A549 (cell line): Measurements from ENCODE around the gene RSRC2.

Experiments used
- FOSL2 ChIP-seq, 2 experiments: fragments of 450-650 bp in 1 of 2; fragments of >200 bp in 1 of 2; sonication (Bioruptor Twin) in 1 of 2; formaldehyde crosslinking; IDR thresholded peaks; 2 replicates each; pipeline versions ENCODE4 v1.5.0 to v1.6.1; 2016 to 2020; ENCODE audit warnings: mild to moderate bottlenecking in 1 of 2, moderate library complexity in 1 of 2
- RAD21 ChIP-seq, 2 experiments: fragments of >200 bp in 1 of 2; sonication (Bioruptor Twin) in 1 of 2; formaldehyde crosslinking in 1 of 2; IDR thresholded peaks in 1 of 2; conservative IDR thresholded peaks in 1 of 2; 2 replicates in 1 of 2; 3 replicates in 1 of 2; pipeline ENCODE4 v1.6.1; 2012 to 2018; ENCODE audit warnings: inconsistent platforms in 1 of 2
- ZFP36 ChIP-seq: fragments of 450-650 bp; IDR thresholded peaks from 2 replicates; pipeline ENCODE4 v1.6.1; 2014; ENCODE audit warnings: borderline replicate concordance; ENCODE audit not compliant: partially characterized antibody
- TF ChIP-seq, protein P1 (sequence below): fragments of >200 bp; sonication (Bioruptor Twin); formaldehyde crosslinking; IDR thresholded peaks from 3 replicates; pipeline ENCODE4 v1.5.1; 2016

DNA sequence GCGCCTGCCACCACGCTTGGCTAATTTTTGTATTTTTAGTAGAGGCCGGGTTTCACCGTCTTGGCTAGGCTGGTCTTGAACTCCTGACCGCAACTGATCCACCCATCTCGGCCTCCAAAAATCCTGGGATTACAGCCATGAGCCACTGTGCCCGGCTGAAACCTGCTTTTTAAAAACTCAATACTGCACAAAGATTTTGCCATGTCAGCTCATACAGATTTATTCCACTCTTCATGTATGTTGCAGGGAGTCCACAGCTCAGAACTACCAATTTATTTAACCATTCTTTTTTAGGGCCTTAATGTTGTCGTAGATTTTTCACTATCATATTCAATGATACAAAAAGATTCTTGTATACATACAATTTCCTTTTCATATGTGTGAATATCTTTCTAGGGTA lies 46.0 kb downstream of the RSRC2 start:
- TF ChIP-seq, protein P1, sequence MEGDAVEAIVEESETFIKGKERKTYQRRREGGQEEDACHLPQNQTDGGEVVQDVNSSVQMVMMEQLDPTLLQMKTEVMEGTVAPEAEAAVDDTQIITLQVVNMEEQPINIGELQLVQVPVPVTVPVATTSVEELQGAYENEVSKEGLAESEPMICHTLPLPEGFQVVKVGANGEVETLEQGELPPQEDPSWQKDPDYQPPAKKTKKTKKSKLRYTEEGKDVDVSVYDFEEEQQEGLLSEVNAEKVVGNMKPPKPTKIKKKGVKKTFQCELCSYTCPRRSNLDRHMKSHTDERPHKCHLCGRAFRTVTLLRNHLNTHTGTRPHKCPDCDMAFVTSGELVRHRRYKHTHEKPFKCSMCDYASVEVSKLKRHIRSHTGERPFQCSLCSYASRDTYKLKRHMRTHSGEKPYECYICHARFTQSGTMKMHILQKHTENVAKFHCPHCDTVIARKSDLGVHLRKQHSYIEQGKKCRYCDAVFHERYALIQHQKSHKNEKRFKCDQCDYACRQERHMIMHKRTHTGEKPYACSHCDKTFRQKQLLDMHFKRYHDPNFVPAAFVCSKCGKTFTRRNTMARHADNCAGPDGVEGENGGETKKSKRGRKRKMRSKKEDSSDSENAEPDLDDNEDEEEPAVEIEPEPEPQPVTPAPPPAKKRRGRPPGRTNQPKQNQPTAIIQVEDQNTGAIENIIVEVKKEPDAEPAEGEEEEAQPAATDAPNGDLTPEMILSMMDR, result no peak
- TF ChIP-seq ZFP36, result no peak
- TF ChIP-seq FOSL2 (IDR thresholded peaks at IDR 0.05), result no peak
- no peak for TF ChIP-seq FOSL2 (CRISPR knock-in tag; IDR thresholded peaks at IDR 0.05)
- TF ChIP-seq RAD21 (conservative IDR thresholded peaks at IDR 0.05 in 1 of 2, IDR thresholded peaks at IDR 0.05 in 1 of 2), result no peak
